DND-41 (cell line): Measurements from ENCODE around the gene MACF1.

Experiments used
- ATAC-seq: fragments of 200-7000 bp; cut with Tn5 transposase; 3 replicates; pipeline ENCODE4 v1.9.1; 2021; ENCODE audit warnings: low read depth; ENCODE audit not compliant: insufficient read depth
- DNase-seq: peaks from one replicate; pipeline ENCODE4 v3.0.0-alpha.2; 2020
- H2AFZ ChIP-seq: 2 replicates; pipeline ENCODE4 v1.6.0; 2012; ENCODE audit warnings: low read depth, low read length
- H3K27ac ChIP-seq: 2 replicates; pipeline ENCODE4 v1.5.1; 2012; ENCODE audit warnings: low read length, inconsistent platforms
- H3K27me3 ChIP-seq: fragments of 200-600 bp; sonication (generic); 2 replicates; pipeline ENCODE4 v1.6.0; 2012; ENCODE audit warnings: low read length, mild to moderate bottlenecking, inconsistent platforms; ENCODE audit not compliant: insufficient read depth, poor library complexity
- H3K36me3 ChIP-seq: 2 replicates; pipeline ENCODE4 v1.5.1; 2012; ENCODE audit warnings: low read length, inconsistent platforms; ENCODE audit not compliant: insufficient read depth
- H3K4me1 ChIP-seq: 2 replicates; pipeline ENCODE4 v1.5.1; 2012; ENCODE audit warnings: mild to moderate bottlenecking, low read length; ENCODE audit not compliant: insufficient read depth
- H3K4me2 ChIP-seq: 2 replicates; pipeline ENCODE4 v1.6.0; 2012; ENCODE audit warnings: mild to moderate bottlenecking, moderate library complexity, low read length, inconsistent platforms; ENCODE audit not compliant: insufficient read depth
- H3K4me3 ChIP-seq, 2 experiments: fragments of 200-600 bp in 1 of 2; shearing (Covaris generic) in 1 of 2; 2 replicates each; pipeline ENCODE4 v1.5.1; 2012 to 2016; ENCODE audit warnings: inconsistent platforms in 2 of 2, low read length in 2 of 2, mild to moderate bottlenecking in 2 of 2, low read depth in 1 of 2, moderate library complexity in 1 of 2
- H3K79me2 ChIP-seq: 2 replicates; pipeline ENCODE4 v1.6.0; 2012; ENCODE audit warnings: low read length, inconsistent platforms; ENCODE audit not compliant: insufficient read depth
- H3K9ac ChIP-seq: 2 replicates; pipeline ENCODE4 v1.6.0; 2012; ENCODE audit warnings: low read depth, mild to moderate bottlenecking, inconsistent platforms, low read length, moderate library complexity
- H3K9me3 ChIP-seq: 2 replicates; pipeline ENCODE4 v1.5.1; 2012; ENCODE audit warnings: low read length, moderate library complexity, mild to moderate bottlenecking, inconsistent platforms; ENCODE audit not compliant: insufficient read depth, severe bottlenecking
- H4K20me1 ChIP-seq: 2 replicates; pipeline ENCODE4 v1.6.0; 2012; ENCODE audit warnings: low read length; ENCODE audit not compliant: insufficient read depth
- EZH2 ChIP-seq: IDR thresholded peaks from 3 replicates; pipeline ENCODE4 v1.6.1; 2012; ENCODE audit warnings: borderline replicate concordance, low read depth, mild to moderate bottlenecking, moderate library complexity, low read length, inconsistent platforms; ENCODE audit not compliant: severe bottlenecking
- TF ChIP-seq, protein P1 (sequence below): IDR thresholded peaks from 2 replicates; pipeline ENCODE4 v1.5.1; 2012; ENCODE audit warnings: borderline replicate concordance, low read length, moderate library complexity, mild to moderate bottlenecking; ENCODE audit not compliant: poor library complexity, severe bottlenecking; ENCODE audit errors: extremely low read depth

Gene MACF1

DNA sequence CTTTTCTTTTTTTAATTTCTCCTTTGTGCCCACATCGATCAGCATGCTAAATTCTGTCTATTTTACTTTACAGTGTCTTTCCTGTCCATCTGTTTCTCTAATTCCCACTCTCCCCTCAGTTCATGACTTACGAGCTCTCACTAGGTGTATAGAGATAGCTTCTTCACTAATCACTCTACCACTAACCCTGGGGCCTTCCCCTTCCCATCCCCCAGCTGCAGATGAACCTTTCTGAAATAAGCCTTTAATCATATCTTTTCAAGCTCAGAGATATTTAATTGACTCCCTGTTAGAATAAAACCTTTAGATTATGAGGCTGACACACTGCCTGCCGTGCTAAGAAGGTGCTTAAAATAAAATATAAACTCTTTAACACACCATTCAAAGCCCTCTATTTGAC, 220.7 kb downstream of the MACF1 start:
- ATAC-seq (no peak), DNase-seq (no peak)
- Histone ChIP-seq H3K27ac (no peak overlapping the region), H3K79me2 (peaks cover 13% of the 10 kb centered on the region), H3K36me3 (peaks cover 85% of the 10 kb centered on the region), H3K4me3 (no peak overlapping the region), H3K9me3 (no peaks in the 10 kb centered on the region), H3K4me2 (no peak overlapping the region), H4K20me1 (peaks cover 2% of the 10 kb centered on the region; the same call in 1 of the 2 replicates), H3K9ac (no peak overlapping the region), H2AFZ (no peak overlapping the region), H3K4me1 (no peaks in the 10 kb centered on the region), H3K27me3 (no peaks in the 10 kb centered on the region)
- TF ChIP-seq, protein P1, sequence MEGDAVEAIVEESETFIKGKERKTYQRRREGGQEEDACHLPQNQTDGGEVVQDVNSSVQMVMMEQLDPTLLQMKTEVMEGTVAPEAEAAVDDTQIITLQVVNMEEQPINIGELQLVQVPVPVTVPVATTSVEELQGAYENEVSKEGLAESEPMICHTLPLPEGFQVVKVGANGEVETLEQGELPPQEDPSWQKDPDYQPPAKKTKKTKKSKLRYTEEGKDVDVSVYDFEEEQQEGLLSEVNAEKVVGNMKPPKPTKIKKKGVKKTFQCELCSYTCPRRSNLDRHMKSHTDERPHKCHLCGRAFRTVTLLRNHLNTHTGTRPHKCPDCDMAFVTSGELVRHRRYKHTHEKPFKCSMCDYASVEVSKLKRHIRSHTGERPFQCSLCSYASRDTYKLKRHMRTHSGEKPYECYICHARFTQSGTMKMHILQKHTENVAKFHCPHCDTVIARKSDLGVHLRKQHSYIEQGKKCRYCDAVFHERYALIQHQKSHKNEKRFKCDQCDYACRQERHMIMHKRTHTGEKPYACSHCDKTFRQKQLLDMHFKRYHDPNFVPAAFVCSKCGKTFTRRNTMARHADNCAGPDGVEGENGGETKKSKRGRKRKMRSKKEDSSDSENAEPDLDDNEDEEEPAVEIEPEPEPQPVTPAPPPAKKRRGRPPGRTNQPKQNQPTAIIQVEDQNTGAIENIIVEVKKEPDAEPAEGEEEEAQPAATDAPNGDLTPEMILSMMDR: no peak
- no peak for TF ChIP-seq EZH2

DNA sequence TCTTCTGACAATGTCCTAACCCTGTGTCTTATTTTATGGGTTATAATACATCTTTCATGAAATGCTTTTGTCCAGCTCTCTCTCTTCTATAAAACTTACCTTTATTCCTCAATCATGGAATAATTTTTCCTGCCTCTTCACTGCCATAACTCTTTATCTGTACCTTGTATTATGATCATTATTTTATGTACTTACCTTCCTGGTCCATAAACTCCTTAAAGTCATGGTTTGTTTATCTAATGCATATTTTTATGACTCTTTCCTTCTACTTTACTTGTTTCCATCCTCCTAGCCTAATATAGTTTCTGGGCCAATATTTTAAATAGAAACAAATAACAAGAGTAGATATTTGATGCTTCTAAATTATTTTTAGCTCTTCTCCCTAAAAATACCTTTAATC, 221.1 kb downstream of the MACF1 start:
- H3K9me3 ChIP-seq: no peaks in the 10 kb centered on the region
- peaks cover 89% of the 10 kb centered on the region for H3K36me3 ChIP-seq
- H3K27me3 ChIP-seq: no peaks in the 10 kb centered on the region
- TF ChIP-seq EZH2: no peak
- TF ChIP-seq, protein P1: no peak
- H3K4me1 ChIP-seq: no peaks in the 10 kb centered on the region
- peaks cover 8% of the 10 kb centered on the region for H3K79me2 ChIP-seq
- ATAC-seq (no peak), DNase-seq (no peak)
- H3K9ac ChIP-seq: no peak overlapping the region
- H2AFZ ChIP-seq: no peak overlapping the region
- H4K20me1 ChIP-seq: peaks cover 2% of the 10 kb centered on the region; the same call in 1 of the 2 replicates
- H3K27ac ChIP-seq: no peak overlapping the region
- H3K4me2 ChIP-seq: no peak overlapping the region
- no peak overlapping the region for H3K4me3 ChIP-seq

DNA sequence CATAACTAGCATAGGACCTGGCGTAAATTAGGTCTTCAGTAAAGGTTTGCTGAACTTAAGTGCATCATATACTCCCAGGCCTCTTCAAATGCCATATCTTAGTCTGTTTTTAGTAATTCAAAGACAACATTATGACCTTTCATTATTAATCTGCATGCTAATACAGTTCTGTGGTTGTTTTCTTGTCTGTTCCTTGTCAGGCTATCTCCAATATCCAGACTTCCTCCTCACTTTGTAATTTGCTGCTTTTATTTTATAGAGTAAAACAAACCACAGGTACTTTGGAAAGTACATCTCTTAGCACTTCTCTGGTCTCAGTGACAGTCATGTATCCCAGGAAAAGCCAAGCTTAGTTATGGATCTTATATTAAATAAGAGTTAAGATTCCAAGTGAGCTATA, 221.9 kb downstream of the MACF1 start:
- DNase-seq (no peak), ATAC-seq (no peak)
- Histone ChIP-seq H4K20me1 (peaks cover under 1% of the 10 kb centered on the region; the same call in 1 of the 2 replicates), H3K27ac (no peak overlapping the region), H3K4me2 (no peak overlapping the region), H2AFZ (no peak overlapping the region), H3K9me3 (no peaks in the 10 kb centered on the region), H3K36me3 (peaks cover 91% of the 10 kb centered on the region), H3K27me3 (no peaks in the 10 kb centered on the region), H3K9ac (no peak overlapping the region), H3K4me1 (no peaks in the 10 kb centered on the region), H3K79me2 (peaks cover 4% of the 10 kb centered on the region), H3K4me3 (no peak overlapping the region)
- TF ChIP-seq, protein P1: no peak
- no peak for TF ChIP-seq EZH2

DNA sequence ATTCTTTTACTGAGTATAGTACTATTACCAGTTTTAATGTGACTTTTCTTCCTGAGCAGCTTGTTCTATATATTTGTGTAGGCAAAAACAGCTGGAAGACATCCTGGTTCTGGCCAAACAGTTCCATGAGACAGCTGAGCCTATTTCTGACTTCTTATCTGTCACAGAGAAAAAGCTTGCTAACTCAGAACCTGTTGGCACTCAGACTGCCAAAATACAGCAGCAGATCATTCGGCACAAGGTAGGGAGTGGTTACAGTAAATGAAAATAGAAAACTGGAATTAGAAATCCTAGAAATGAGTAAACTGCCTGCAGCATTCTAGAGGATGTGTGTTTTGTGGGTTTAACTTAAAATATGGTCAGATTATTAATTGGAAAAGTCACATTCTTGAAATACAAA, 222.9 kb downstream of the MACF1 start:
- H3K36me3 ChIP-seq: peaks cover 93% of the 10 kb centered on the region
- H3K27me3 ChIP-seq: no peaks in the 10 kb centered on the region

More for the DNA sequence above, 222.9 kb downstream of the MACF1 start:
- TF ChIP-seq EZH2: no peak
- TF ChIP-seq, protein P1: no peak
- Histone ChIP-seq H2AFZ (no peak overlapping the region), H3K9me3 (no peaks in the 10 kb centered on the region), H3K4me3 (no peak overlapping the region), H3K27ac (no peak overlapping the region), H3K79me2 (no peaks in the 10 kb centered on the region), H3K4me1 (no peaks in the 10 kb centered on the region), H3K9ac (no peak overlapping the region), H3K4me2 (no peak overlapping the region), H4K20me1 (no peaks in the 10 kb centered on the region; the same call in 1 of the 2 replicates)
- DNase-seq: no peak
- ATAC-seq: no peak
